ENCODE results near the gene KRTAP4-16. TPM values are rescaled to one million over a fixed set of nuclear protein-coding genes. Genes with fewer than 3 reads are reported as not detected.

Gene KRTAP4-16
- total and polyA plus RNA-seq, 4 donors = not detected

DNA sequence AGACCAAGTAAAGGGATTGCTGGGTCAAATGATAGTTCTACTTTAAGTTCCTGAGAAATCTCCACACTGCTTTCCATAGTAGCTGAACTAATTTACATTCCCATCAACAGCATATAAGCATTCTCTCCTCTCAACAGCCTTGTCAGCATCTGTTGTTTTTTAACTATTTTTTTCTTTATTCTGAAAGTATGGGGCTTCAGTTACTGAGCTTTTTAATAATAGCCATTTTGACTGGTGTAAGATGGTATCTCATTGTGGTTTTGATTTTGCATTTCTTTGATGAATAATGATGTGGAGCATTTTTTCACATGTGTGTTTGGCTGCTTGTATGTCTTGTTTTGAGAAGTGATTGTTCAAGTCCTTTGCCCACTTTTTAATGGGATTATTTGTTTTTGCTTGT is 49.4 kb downstream of the KRTAP4-16 start:
- Histone ChIP-seq H3K4me3 (no peak overlapping the region), H3K27ac (ENCODE audit: low read depth in 1 of 2, low read length in 1 of 2) (no peak overlapping the region), H3K9ac (ENCODE audit: insufficient read depth in 1 of 2, low read length in 2 of 2) (no peak overlapping the region), H3K4me1 (ENCODE audit: control insufficient read depth in 5 of 5, insufficient read depth in 5 of 5, low read length in 5 of 5) (no peaks in the 10 kb centered on the region), H3K36me3 (ENCODE audit: control insufficient read depth in 4 of 4, insufficient read depth in 4 of 4, low read length in 4 of 4) (no peaks in the 10 kb centered on the region), H3K27me3 (ENCODE audit: control insufficient read depth in 3 of 3, insufficient read depth in 3 of 3, low read length in 2 of 3) (peaks cover 0 to 9% (median 7%) of the 10 kb centered on the region in 3 donors), H3K9me3 (ENCODE audit: control insufficient read depth in 4 of 4, insufficient read depth in 3 of 4, low read length in 3 of 4) (peaks cover 0 to 3% (median 0%) of the 10 kb centered on the region in 4 donors)
- DNase-seq (no peak), ATAC-seq (ENCODE audit: insufficient read depth, low FRiP score) (no peak)
- TF ChIP-seq, protein P1, sequence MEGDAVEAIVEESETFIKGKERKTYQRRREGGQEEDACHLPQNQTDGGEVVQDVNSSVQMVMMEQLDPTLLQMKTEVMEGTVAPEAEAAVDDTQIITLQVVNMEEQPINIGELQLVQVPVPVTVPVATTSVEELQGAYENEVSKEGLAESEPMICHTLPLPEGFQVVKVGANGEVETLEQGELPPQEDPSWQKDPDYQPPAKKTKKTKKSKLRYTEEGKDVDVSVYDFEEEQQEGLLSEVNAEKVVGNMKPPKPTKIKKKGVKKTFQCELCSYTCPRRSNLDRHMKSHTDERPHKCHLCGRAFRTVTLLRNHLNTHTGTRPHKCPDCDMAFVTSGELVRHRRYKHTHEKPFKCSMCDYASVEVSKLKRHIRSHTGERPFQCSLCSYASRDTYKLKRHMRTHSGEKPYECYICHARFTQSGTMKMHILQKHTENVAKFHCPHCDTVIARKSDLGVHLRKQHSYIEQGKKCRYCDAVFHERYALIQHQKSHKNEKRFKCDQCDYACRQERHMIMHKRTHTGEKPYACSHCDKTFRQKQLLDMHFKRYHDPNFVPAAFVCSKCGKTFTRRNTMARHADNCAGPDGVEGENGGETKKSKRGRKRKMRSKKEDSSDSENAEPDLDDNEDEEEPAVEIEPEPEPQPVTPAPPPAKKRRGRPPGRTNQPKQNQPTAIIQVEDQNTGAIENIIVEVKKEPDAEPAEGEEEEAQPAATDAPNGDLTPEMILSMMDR (IDR thresholded peaks at IDR 0.05; ENCODE audit: control extremely low read depth, extremely low read depth) = no peak

Other genes with a start within 250 kb of the KRTAP4-16 start
Only the 30 nearest of the 39 such genes appear.
- not detected for gene KRT39, start 135.3 kb downstream of the KRTAP4-16 start, total RNA-seq
- gene KRT39, start 135.3 kb downstream of the KRTAP4-16 start, polyA plus RNA-seq = not detected
- not detected for gene KRT40, start 117.9 kb downstream of the KRTAP4-16 start, total RNA-seq
- gene KRT40, start 117.9 kb downstream of the KRTAP4-16 start, polyA plus RNA-seq = under 1 TPM; 0.09 to 0.31 TPM
- gene KRTAP3-3, start 108.0 kb downstream of the KRTAP4-16 start, total RNA-seq = not detected
- not detected for gene KRTAP3-3, start 108.0 kb downstream of the KRTAP4-16 start, polyA plus RNA-seq
- not detected for gene KRTAP3-2, start 102.3 kb downstream of the KRTAP4-16 start, total RNA-seq
- gene KRTAP3-2, start 102.3 kb downstream of the KRTAP4-16 start, polyA plus RNA-seq = under 1 TPM in 1 of 2 donors, not detected in 1; 0.94 TPM
- not detected for gene KRTAP3-1, start 93.1 kb downstream of the KRTAP4-16 start, total RNA-seq
- not detected for gene KRTAP3-1, start 93.1 kb downstream of the KRTAP4-16 start, polyA plus RNA-seq
- not detected for gene KRTAP1-5, start 75.0 kb downstream of the KRTAP4-16 start, total RNA-seq
- gene KRTAP1-5, start 75.0 kb downstream of the KRTAP4-16 start, polyA plus RNA-seq = not detected
- not detected for gene KRTAP1-4, start 72.0 kb downstream of the KRTAP4-16 start, total RNA-seq
- gene KRTAP1-4, start 72.0 kb downstream of the KRTAP4-16 start, polyA plus RNA-seq = not detected
- gene KRTAP1-3, start 67.3 kb downstream of the KRTAP4-16 start, total RNA-seq = not detected
- not detected for gene KRTAP1-3, start 67.3 kb downstream of the KRTAP4-16 start, polyA plus RNA-seq
- not detected for gene KRTAP1-1, start 60.8 kb downstream of the KRTAP4-16 start, total RNA-seq
- not detected for gene KRTAP1-1, start 60.8 kb downstream of the KRTAP4-16 start, polyA plus RNA-seq
- gene KRTAP2-1, start 54.9 kb downstream of the KRTAP4-16 start, total RNA-seq = not detected
- gene KRTAP2-1, start 54.9 kb downstream of the KRTAP4-16 start, polyA plus RNA-seq = not detected
- gene KRTAP2-2, start 47.0 kb downstream of the KRTAP4-16 start, total RNA-seq = not detected
- gene KRTAP2-2, start 47.0 kb downstream of the KRTAP4-16 start, polyA plus RNA-seq = not detected
- gene KRTAP2-3, start 42.1 kb downstream of the KRTAP4-16 start, total RNA-seq = not detected
- gene KRTAP2-3, start 42.1 kb downstream of the KRTAP4-16 start, polyA plus RNA-seq = not detected
- gene KRTAP2-4, start 36.3 kb downstream of the KRTAP4-16 start, total RNA-seq = not detected
- not detected for gene KRTAP2-4, start 36.3 kb downstream of the KRTAP4-16 start, polyA plus RNA-seq
- gene KRTAP4-7, start 18.1 kb downstream of the KRTAP4-16 start, total RNA-seq = not detected
- not detected for gene KRTAP4-7, start 18.1 kb downstream of the KRTAP4-16 start, polyA plus RNA-seq
- not detected for gene KRTAP4-8, start 4.1 kb downstream of the KRTAP4-16 start, total RNA-seq
- not detected for gene KRTAP4-8, start 4.1 kb downstream of the KRTAP4-16 start, polyA plus RNA-seq
- gene KRTAP4-9, start 3.2 kb upstream of the KRTAP4-16 start, total RNA-seq = not detected
- gene KRTAP4-9, start 3.2 kb upstream of the KRTAP4-16 start, polyA plus RNA-seq = not detected
- gene KRTAP4-11, start 16.2 kb upstream of the KRTAP4-16 start, total RNA-seq = under 1 TPM in 1 of 2 donors, not detected in 1; 0.34 TPM
- gene KRTAP4-11, start 16.2 kb upstream of the KRTAP4-16 start, polyA plus RNA-seq = not detected
- not detected for gene KRTAP4-12, start 22.0 kb upstream of the KRTAP4-16 start, total RNA-seq
- not detected for gene KRTAP4-12, start 22.0 kb upstream of the KRTAP4-16 start, polyA plus RNA-seq
- gene KRTAP4-6, start 38.3 kb upstream of the KRTAP4-16 start, total RNA-seq = not detected
- gene KRTAP4-6, start 38.3 kb upstream of the KRTAP4-16 start, polyA plus RNA-seq = not detected
- gene KRTAP4-5, start 47.6 kb upstream of the KRTAP4-16 start, total RNA-seq = not detected
- gene KRTAP4-5, start 47.6 kb upstream of the KRTAP4-16 start, polyA plus RNA-seq = not detected
- not detected for gene KRTAP4-4, start 58.5 kb upstream of the KRTAP4-16 start, total RNA-seq
- not detected for gene KRTAP4-4, start 58.5 kb upstream of the KRTAP4-16 start, polyA plus RNA-seq
- not detected for gene KRTAP4-3, start 66.0 kb upstream of the KRTAP4-16 start, total RNA-seq
- not detected for gene KRTAP4-3, start 66.0 kb upstream of the KRTAP4-16 start, polyA plus RNA-seq
- not detected for gene KRTAP4-2, start 76.0 kb upstream of the KRTAP4-16 start, total RNA-seq
- gene KRTAP4-2, start 76.0 kb upstream of the KRTAP4-16 start, polyA plus RNA-seq = not detected
- gene KRTAP4-1, start 82.7 kb upstream of the KRTAP4-16 start, total RNA-seq = not detected
- gene KRTAP4-1, start 82.7 kb upstream of the KRTAP4-16 start, polyA plus RNA-seq = not detected
- not detected for gene KRTAP9-1, start 87.7 kb upstream of the KRTAP4-16 start, total RNA-seq
- not detected for gene KRTAP9-1, start 87.7 kb upstream of the KRTAP4-16 start, polyA plus RNA-seq
- gene KRTAP9-2, start 124.4 kb upstream of the KRTAP4-16 start, total RNA-seq = not detected
- gene KRTAP9-2, start 124.4 kb upstream of the KRTAP4-16 start, polyA plus RNA-seq = not detected
- not detected for gene KRTAP9-3, start 130.2 kb upstream of the KRTAP4-16 start, total RNA-seq
- gene KRTAP9-3, start 130.2 kb upstream of the KRTAP4-16 start, polyA plus RNA-seq = not detected
- gene KRTAP9-8, start 135.8 kb upstream of the KRTAP4-16 start, total RNA-seq = not detected
- not detected for gene KRTAP9-8, start 135.8 kb upstream of the KRTAP4-16 start, polyA plus RNA-seq
- not detected for gene KRTAP9-4, start 147.5 kb upstream of the KRTAP4-16 start, total RNA-seq
- not detected for gene KRTAP9-4, start 147.5 kb upstream of the KRTAP4-16 start, polyA plus RNA-seq
- gene KRTAP9-9, start 153.2 kb upstream of the KRTAP4-16 start, total RNA-seq = not detected
- not detected for gene KRTAP9-9, start 153.2 kb upstream of the KRTAP4-16 start, polyA plus RNA-seq

Data from lung (tissue), 12 donors.